ENCODE measurements around the gene TEAD3. TPM values are rescaled to one million over a fixed set of nuclear protein-coding genes. Genes with fewer than 3 reads are reported as not detected.

Gene TEAD3
- total RNA-seq, 1 donor from 2014 or later: 57.1 TPM

- Mint-ChIP-seq H3K27ac (ENCODE audit: unreplicated experiment) (no peak overlapping the region), H3K4me1 (ENCODE audit: low read depth) (no peaks in the 10 kb centered on the region), H3K9me3 (ENCODE audit: low read depth) (no peaks in the 10 kb centered on the region), H3K4me3 (ENCODE audit: unreplicated experiment) (no peak overlapping the region), H3K27me3 (ENCODE audit: low read depth) (no peaks in the 10 kb centered on the region), H3K36me3 (ENCODE audit: low read depth) (peaks cover 11% of the 10 kb centered on the region)
- DNase-seq (ENCODE audit: low spot score): no peak
- TF ChIP-seq CTCF (IDR thresholded peaks at IDR 0.05): no peak
Measured at GRCh38 chr6:35478259-35478658, 18.6 kb downstream of the TEAD3 start.

- no peak for TF ChIP-seq CTCF (IDR thresholded peaks at IDR 0.05)
- H3K4me3 Mint-ChIP-seq (ENCODE audit: unreplicated experiment): no peak overlapping the region
- H3K4me1 Mint-ChIP-seq (ENCODE audit: low read depth): no peaks in the 10 kb centered on the region
- DNase-seq (ENCODE audit: low spot score): no peak
- no peak overlapping the region for H3K27ac Mint-ChIP-seq (ENCODE audit: unreplicated experiment)
- H3K36me3 Mint-ChIP-seq (ENCODE audit: low read depth): peaks cover 10% of the 10 kb centered on the region
- no peaks in the 10 kb centered on the region for H3K9me3 Mint-ChIP-seq (ENCODE audit: low read depth)
- H3K27me3 Mint-ChIP-seq (ENCODE audit: low read depth): no peaks in the 10 kb centered on the region
Measured at GRCh38 chr6:35477551-35478179, 19.2 kb downstream of the TEAD3 start.

GRCh38 chr6:35477028-35477427 lies 19.9 kb downstream of the TEAD3 start:
- Mint-ChIP-seq H3K36me3 (ENCODE audit: low read depth) (peaks cover 10% of the 10 kb centered on the region), H3K4me3 (ENCODE audit: unreplicated experiment) (no peak overlapping the region), H3K27ac (ENCODE audit: unreplicated experiment) (no peak overlapping the region), H3K9me3 (ENCODE audit: low read depth) (no peaks in the 10 kb centered on the region), H3K27me3 (ENCODE audit: low read depth) (no peaks in the 10 kb centered on the region), H3K4me1 (ENCODE audit: low read depth) (peaks cover 5% of the 10 kb centered on the region)
- TF ChIP-seq CTCF (IDR thresholded peaks at IDR 0.05): no peak
- DNase-seq (ENCODE audit: low spot score): no peak

- DNase-seq (ENCODE audit: low spot score): no peak
- Mint-ChIP-seq H3K9me3 (ENCODE audit: low read depth) (no peaks in the 10 kb centered on the region), H3K4me1 (ENCODE audit: low read depth) (peaks cover 15% of the 10 kb centered on the region), H3K27ac (ENCODE audit: unreplicated experiment) (no peak overlapping the region), H3K27me3 (ENCODE audit: low read depth) (no peaks in the 10 kb centered on the region), H3K4me3 (ENCODE audit: unreplicated experiment) (no peak overlapping the region), H3K36me3 (ENCODE audit: low read depth) (peaks cover 10% of the 10 kb centered on the region)
- TF ChIP-seq CTCF (IDR thresholded peaks at IDR 0.05): no peak
Measured at GRCh38 chr6:35476004-35476403, 20.9 kb downstream of the TEAD3 start.

GRCh38 chr6:35475573-35475972 lies 21.3 kb downstream of the TEAD3 start:
- Mint-ChIP-seq H3K9me3 (ENCODE audit: low read depth) (no peaks in the 10 kb centered on the region), H3K27me3 (ENCODE audit: low read depth) (no peaks in the 10 kb centered on the region), H3K4me3 (ENCODE audit: unreplicated experiment) (no peak overlapping the region), H3K27ac (ENCODE audit: unreplicated experiment) (no peak overlapping the region), H3K4me1 (ENCODE audit: low read depth) (peaks cover 19% of the 10 kb centered on the region), H3K36me3 (ENCODE audit: low read depth) (peaks cover 13% of the 10 kb centered on the region)
- TF ChIP-seq CTCF (IDR thresholded peaks at IDR 0.05): no peak
- DNase-seq (ENCODE audit: low spot score): no peak

Measured in chondrocyte (in vitro differentiated cells).